Neural cell (in vitro differentiated cells): ENCODE measurements around the gene PNPLA5. TPM values are rescaled to one million over a fixed set of nuclear protein-coding genes. Genes with fewer than 3 reads are reported as not detected.

Source experiments
- H2AFZ ChIP-seq: fragments of 200-600, 300-800 bp; sonication (generic), shearing (Covaris generic); 2 replicates; pipeline ENCODE4 v1.6.0; 2014; ENCODE audit warnings: low read depth, mild to moderate bottlenecking, antibody characterized with exemption, low read length, moderate library complexity
- H3F3A ChIP-seq: fragments of 200-600 bp; shearing (Covaris generic); 2 replicates; pipeline ENCODE4 v1.6.1; 2016; ENCODE audit warnings: mild to moderate bottlenecking, moderate library complexity, mixed read lengths, antibody characterized with exemption, low read length; ENCODE audit not compliant: insufficient read depth, poor library complexity, severe bottlenecking
- H3K27ac ChIP-seq: fragments of 200-600, 300-800 bp; sonication (generic), shearing (Covaris generic); 2 replicates; pipeline ENCODE4 v1.5.1; 2014; ENCODE audit warnings: mild to moderate bottlenecking, low read length, moderate library complexity
- H3K27me3 ChIP-seq: fragments of 300-800, 200-600 bp; sonication (generic), shearing (Covaris generic); 2 replicates; pipeline ENCODE4 v1.6.0; 2014; ENCODE audit warnings: mild to moderate bottlenecking, low read depth, low read length, moderate library complexity; ENCODE audit not compliant: insufficient read depth
- H3K36me3 ChIP-seq: fragments of 300-800, 200-600 bp; sonication (generic), shearing (Covaris generic); 2 replicates; pipeline ENCODE4 v1.5.1; 2014; ENCODE audit warnings: mild to moderate bottlenecking, antibody characterized with exemption, low read length, moderate library complexity; ENCODE audit not compliant: insufficient read depth
- H3K4me2 ChIP-seq: fragments of 300-800, 200-600 bp; sonication (generic), shearing (Covaris generic); 2 replicates; pipeline ENCODE4 v1.6.0; 2014; ENCODE audit warnings: mild to moderate bottlenecking, low read length
- H3K4me3 ChIP-seq: fragments of 300-800, 200-600 bp; sonication (generic), shearing (Covaris generic); 2 replicates; pipeline ENCODE4 v1.5.1; 2014; ENCODE audit warnings: mild to moderate bottlenecking, low read length, moderate library complexity
- H3K79me2 ChIP-seq: fragments of 200-600 bp; shearing (Covaris generic); replicated peaks from 2 replicates; pipeline ENCODE4 v1.6.0; 2014; ENCODE audit warnings: mild to moderate bottlenecking, low read length, moderate library complexity; ENCODE audit not compliant: insufficient read depth
- H3K9ac ChIP-seq: fragments of 300-800, 200-600 bp; sonication (generic), shearing (Covaris generic); 2 replicates; pipeline ENCODE4 v1.6.1; 2016; ENCODE audit warnings: mild to moderate bottlenecking, low read length, mixed read lengths
- H3K9me2 ChIP-seq: fragments of 200-600 bp; shearing (Covaris generic); 2 replicates; pipeline ENCODE4 v1.6.1; 2016; ENCODE audit warnings: mild to moderate bottlenecking, low read length, mixed read lengths; ENCODE audit not compliant: insufficient read depth
- H3K9me3 ChIP-seq: fragments of 200-600, 300-800 bp; sonication (generic), shearing (Covaris generic); 2 replicates; pipeline ENCODE4 v1.6.1; 2016; ENCODE audit warnings: mild to moderate bottlenecking, mixed run types, low read length, moderate library complexity, mixed read lengths
- H4K20me1 ChIP-seq: fragments of 200-600 bp; shearing (Covaris generic); 2 replicates; pipeline ENCODE4 v1.6.1; 2016; ENCODE audit warnings: mild to moderate bottlenecking, mixed run types; ENCODE audit not compliant: insufficient read depth
- CTCF ChIP-seq: fragments of 450-650 bp; IDR thresholded peaks from 2 replicates; pipeline ENCODE4 v1.5.1; 2014; ENCODE audit warnings: antibody characterized with exemption, mild to moderate bottlenecking, moderate library complexity; ENCODE audit not compliant: poor library complexity, severe bottlenecking
- EP300 ChIP-seq: fragments of 450-650 bp; conservative IDR thresholded peaks from 2 replicates; pipeline ENCODE4 v1.6.1; 2014; ENCODE audit warnings: antibody characterized with exemption, mild to moderate bottlenecking, moderate library complexity; ENCODE audit not compliant: poor library complexity, severe bottlenecking
- EZH2 ChIP-seq: fragments of 200-600, 300-800 bp; shearing (Covaris generic), sonication (generic); IDR thresholded peaks from 2 replicates; pipeline ENCODE4 v1.6.1; 2014; ENCODE audit warnings: antibody characterized with exemption, low read length, borderline replicate concordance, mild to moderate bottlenecking; ENCODE audit not compliant: insufficient read depth, poor library complexity, severe bottlenecking
- MXI1 ChIP-seq: fragments of 450-650 bp; conservative IDR thresholded peaks from 2 replicates; pipeline ENCODE4 v1.6.1; 2014; ENCODE audit warnings: antibody characterized with exemption, mild to moderate bottlenecking; ENCODE audit not compliant: poor library complexity, severe bottlenecking
- POLR2AphosphoS5 ChIP-seq: IDR thresholded peaks from 2 replicates; pipeline ENCODE4 v1.6.1; 2012
- RAD21 ChIP-seq: fragments of 450-650 bp; conservative IDR thresholded peaks from 2 replicates; pipeline ENCODE4 v1.6.1; 2014; ENCODE audit warnings: antibody characterized with exemption, mild to moderate bottlenecking, moderate library complexity
- SMC3 ChIP-seq: fragments of 450-650 bp; conservative IDR thresholded peaks from 2 replicates; pipeline ENCODE4 v1.6.1; 2014; ENCODE audit warnings: antibody characterized with exemption, mild to moderate bottlenecking, moderate library complexity; ENCODE audit not compliant: poor library complexity
- TAF1 ChIP-seq: IDR thresholded peaks from 2 replicates; pipeline ENCODE4 v1.6.1; 2012; ENCODE audit warnings: low read depth
- polyA plus RNA-seq: library from polyadenylated mRNA; depleted of rRNA; stranded (reverse); fragments of >200 nt; gene quantifications from 2 replicates; pipeline ENCODE4 v1.2.3, GENCODE V29; 2014
- TF ChIP-seq, protein P1 (sequence below): IDR thresholded peaks from 2 replicates; pipeline ENCODE4 v1.6.1; 2012; ENCODE audit warnings: borderline replicate concordance

The PNPLA5 gene
- polyA plus RNA-seq, 1 donor from 2014 or later = not detected

DNA sequence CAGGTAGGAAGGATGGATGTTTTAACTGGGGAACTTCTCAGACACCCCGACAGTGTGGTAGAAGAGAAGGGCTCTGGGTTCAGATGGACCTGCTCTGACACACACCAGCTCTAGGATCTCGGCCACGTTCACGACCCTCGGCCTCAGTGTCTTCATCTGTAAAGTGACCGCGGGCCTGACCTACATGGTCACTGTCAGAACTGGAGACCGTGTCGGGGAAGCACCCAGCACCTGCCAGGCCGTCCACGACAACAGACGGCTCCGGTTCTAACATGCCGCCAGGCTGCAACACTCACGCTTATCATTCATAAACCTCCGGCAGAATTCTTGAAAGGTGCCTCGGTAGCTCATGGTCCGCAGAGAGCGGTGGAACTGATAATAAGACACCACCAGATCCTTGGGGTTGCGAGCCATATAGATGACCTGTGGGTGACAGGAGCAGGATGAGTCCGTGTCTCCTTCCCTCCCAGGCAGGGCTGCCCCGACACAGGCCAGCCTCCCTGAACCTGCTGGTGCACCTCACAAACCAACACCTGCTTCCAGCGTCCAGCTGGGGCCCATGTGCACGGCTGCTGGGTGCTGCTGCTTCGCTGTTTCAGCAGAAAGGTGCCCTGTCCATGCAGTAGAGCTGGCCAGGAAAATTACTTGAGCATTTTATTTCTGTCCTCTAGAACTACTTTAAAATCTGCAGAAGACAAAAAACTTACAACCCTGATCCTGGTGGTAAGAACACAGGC lies 53.1 kb downstream of the PNPLA5 start:
- no peaks in the 10 kb centered on the region for H4K20me1 ChIP-seq
- no peak overlapping the region for H2AFZ ChIP-seq
- H3K9me3 ChIP-seq = no peaks in the 10 kb centered on the region
- H3K36me3 ChIP-seq = no peaks in the 10 kb centered on the region
- no peaks in the 10 kb centered on the region for H3K79me2 ChIP-seq
- no peaks in the 10 kb centered on the region for H3K27me3 ChIP-seq
- H3K9ac ChIP-seq = no peak overlapping the region
- no peaks in the 10 kb centered on the region for H3F3A ChIP-seq
- H3K27ac ChIP-seq = no peak overlapping the region
- TF ChIP-seq, protein P1, sequence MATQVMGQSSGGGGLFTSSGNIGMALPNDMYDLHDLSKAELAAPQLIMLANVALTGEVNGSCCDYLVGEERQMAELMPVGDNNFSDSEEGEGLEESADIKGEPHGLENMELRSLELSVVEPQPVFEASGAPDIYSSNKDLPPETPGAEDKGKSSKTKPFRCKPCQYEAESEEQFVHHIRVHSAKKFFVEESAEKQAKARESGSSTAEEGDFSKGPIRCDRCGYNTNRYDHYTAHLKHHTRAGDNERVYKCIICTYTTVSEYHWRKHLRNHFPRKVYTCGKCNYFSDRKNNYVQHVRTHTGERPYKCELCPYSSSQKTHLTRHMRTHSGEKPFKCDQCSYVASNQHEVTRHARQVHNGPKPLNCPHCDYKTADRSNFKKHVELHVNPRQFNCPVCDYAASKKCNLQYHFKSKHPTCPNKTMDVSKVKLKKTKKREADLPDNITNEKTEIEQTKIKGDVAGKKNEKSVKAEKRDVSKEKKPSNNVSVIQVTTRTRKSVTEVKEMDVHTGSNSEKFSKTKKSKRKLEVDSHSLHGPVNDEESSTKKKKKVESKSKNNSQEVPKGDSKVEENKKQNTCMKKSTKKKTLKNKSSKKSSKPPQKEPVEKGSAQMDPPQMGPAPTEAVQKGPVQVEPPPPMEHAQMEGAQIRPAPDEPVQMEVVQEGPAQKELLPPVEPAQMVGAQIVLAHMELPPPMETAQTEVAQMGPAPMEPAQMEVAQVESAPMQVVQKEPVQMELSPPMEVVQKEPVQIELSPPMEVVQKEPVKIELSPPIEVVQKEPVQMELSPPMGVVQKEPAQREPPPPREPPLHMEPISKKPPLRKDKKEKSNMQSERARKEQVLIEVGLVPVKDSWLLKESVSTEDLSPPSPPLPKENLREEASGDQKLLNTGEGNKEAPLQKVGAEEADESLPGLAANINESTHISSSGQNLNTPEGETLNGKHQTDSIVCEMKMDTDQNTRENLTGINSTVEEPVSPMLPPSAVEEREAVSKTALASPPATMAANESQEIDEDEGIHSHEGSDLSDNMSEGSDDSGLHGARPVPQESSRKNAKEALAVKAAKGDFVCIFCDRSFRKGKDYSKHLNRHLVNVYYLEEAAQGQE = no peak
- TF ChIP-seq SMC3 = no peak
- no peak for TF ChIP-seq EZH2
- TF ChIP-seq EP300 = no peak
- TF ChIP-seq RAD21 = no peak
- TF ChIP-seq MXI1 = no peak
- no peak for TF ChIP-seq TAF1
- no peak for TF ChIP-seq POLR2AphosphoS5
- TF ChIP-seq CTCF = no peak
- no peak overlapping the region for H3K4me3 ChIP-seq
- H3K9me2 ChIP-seq = no peaks in the 10 kb centered on the region
- no peak overlapping the region for H3K4me2 ChIP-seq

DNA sequence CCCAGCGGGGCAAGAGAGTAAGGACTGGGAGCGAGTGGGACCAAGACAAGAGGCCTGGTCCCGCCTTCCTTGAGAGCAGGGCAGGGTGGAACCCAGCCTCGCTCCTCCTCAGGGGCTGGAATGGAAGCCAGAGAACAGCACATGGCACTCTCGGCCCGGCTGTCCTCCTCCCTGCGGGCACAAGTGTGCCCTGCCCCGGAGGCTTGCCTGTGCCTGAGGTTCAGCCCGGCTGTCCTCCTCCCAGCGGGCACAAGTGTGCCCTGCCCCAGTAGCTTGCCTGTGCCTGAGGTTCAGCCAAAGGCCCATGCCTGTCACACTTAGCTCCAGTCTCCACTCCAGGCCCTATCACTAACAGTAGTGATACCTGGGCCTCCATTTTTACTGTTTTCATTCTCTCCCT lies 53.7 kb downstream of the PNPLA5 start:
- Histone ChIP-seq H2AFZ (no peak overlapping the region), H3K27ac (no peak overlapping the region), H3K4me3 (no peak overlapping the region), H3K4me2 (no peak overlapping the region), H3K79me2 (no peaks in the 10 kb centered on the region), H3F3A (no peaks in the 10 kb centered on the region), H3K9ac (no peak overlapping the region), H4K20me1 (no peaks in the 10 kb centered on the region), H3K9me2 (no peaks in the 10 kb centered on the region), H3K36me3 (no peaks in the 10 kb centered on the region), H3K27me3 (no peaks in the 10 kb centered on the region), H3K9me3 (no peaks in the 10 kb centered on the region)
- TF ChIP-seq EZH2 (no peak), RAD21 (no peak), MXI1 (no peak), CTCF (no peak), POLR2AphosphoS5 (no peak)
- TF ChIP-seq, protein P1 = no peak
